ENCODE measurements around the gene SCGB3A1.
A peak's percentile ranks its signal among the peaks of the same experiment; 100 is the strongest.

Gene SCGB3A1

DNA sequence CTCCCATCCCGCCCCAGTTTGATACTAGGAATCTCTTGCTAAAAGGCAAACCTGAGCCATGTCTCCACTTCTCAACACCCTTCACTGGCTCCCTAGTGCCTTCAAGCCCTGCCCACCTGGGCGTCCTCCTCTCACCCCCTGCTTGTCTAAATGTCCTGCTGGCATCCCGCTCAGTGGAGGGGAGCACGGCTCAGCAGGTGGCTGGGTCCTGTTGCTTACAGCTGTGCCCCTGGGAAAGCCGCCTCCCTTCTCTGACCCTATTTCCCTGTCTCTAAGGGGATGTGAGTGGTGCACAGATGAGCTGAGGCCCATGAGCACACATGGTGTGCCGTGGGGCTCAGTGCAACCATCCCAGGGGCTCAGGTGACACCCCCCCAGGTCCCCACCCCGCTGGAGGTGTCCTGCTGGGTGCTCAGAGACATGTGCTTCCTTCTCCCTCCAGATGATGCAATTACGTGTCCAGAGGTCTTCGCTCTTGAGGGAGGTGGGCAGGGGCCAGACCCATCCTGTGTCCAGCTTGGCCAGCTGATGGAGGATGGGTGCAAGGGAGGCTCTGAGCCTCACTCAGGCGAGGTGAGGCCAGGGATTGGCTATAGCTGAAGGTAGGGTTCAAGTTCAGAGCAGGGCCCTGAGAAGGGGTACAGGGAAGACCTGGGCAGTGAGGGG is 34.0 kb upstream of the SCGB3A1 start:
- DNase-seq (ENCODE audit: low read depth): no peak

DNA sequence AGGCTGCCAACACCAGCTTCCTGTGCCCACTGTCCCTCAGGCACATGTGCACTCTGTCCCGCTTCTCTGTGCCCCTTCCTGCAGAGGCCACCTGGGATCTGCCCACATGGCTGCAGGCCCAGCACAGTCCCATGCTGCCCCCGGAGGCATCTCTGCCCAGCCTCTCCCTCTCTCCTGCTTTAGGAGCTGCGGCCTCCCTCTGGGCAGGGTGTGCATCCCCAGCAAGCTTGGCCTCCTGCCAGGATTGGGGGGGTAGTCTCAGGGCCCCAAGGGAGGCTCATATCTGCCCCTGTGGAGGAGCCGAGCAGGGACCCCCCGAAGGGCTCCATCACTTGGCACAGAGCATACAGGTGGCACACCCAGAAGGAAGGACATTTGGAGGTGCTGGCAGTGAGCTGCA is 33.3 kb upstream of the SCGB3A1 start:
- no peak for DNase-seq (ENCODE audit: low read depth)

DNA sequence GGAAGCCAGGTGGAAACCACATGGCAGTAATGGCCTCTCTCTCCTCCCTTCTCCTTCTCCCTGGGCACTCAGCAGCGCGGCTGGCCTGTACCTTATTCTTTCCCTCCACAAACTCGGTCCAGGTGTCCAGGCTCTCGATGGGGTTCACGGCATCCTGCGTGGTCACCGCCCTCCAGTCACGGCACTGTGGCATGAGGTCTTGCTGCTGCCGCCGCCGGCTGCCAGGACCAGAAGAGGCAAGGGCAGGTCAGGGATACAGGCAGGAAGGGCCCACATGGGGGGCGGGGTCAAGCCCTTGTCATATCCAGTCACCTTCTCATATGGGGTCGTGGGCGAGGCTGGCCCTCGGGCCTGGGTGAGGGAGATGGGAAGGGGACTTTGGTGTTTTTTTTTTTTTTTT is 32.5 kb upstream of the SCGB3A1 start:
- no peak for DNase-seq (ENCODE audit: low read depth)

DNA sequence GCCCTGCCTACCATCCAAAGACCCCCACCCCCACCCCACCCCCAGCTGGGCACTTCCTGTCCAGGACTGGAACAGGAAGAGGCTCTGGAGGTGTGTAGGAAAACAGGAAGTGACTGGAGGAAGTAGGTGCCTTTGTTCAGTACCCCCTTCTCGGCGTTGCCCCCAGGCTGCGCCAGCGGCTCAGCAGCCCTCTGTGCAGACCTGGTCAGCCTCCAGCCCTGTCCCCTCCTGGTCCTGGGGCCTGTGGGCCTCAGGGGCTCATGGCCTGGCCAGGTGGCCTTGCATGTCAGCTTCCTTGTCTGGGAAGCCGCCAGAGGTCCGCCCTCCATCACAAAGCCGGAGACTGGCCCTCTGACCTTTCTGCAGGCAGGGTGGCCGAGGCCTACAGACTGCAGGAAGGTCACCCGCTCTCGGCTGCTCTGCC is 32.1 kb upstream of the SCGB3A1 start:
- DNase-seq (ENCODE audit: low read depth): no peak

DNA sequence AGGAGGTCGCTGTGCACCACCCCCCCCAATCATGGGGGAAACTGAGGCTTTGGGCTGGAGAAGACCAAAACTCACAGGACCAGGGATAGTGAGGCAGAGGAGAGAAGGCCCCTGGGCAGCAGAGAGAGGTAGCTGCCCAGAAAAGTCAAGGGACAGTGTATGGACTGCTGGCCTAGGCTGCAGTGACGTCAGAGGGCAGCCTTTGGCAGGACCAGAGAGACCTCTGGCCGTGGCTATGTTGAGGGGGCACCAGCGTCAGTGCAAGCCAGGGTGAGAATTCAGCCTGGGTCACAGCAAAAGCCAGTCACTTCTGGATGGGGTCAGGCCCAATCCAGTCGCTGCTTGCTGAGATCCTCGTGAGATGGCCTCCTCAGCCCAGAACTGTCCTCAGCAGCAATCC is 31.6 kb upstream of the SCGB3A1 start:
- DNase-seq (ENCODE audit: low read depth): no peak

DNA sequence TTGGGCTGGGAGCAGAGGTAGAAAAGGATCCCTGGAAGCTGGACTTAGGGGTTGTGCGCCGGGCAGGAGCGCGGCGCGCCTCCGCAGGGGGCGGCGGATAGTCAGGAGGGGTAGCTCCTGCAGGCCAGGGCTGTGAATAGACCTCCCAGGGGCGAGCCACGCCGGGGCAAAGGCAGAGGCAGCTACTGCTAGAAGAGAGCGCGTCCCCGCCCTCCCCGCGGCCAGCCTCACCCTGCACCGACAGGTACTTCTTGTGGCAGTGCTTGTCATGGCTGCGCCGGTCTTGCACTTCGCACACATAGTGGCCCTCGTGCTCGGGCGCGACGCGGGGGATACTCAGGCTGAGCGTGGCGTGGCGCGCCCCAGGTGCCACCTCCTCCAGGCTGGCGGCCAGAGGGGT is 30.0 kb upstream of the SCGB3A1 start:
- no peak for DNase-seq (ENCODE audit: low read depth)

DNA sequence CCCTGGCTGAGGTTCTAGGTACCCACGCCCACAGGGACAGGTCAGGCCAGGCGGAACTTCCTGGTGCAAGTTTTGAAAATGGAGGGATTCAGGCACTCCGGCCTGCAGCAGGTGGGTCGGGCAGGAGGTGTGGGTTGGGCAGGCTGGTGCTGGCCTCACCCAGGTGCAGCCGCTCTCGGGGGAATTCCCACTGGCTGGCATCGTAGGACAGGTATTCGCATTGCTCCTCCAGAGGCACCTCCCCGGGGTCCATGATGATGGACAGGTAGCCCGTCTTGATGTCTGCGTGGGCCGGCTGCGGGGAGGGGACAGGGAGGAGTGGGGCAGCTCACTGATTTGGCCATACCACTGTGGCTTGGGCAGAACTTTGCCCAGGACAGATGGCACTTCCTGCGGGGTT is 28.7 kb upstream of the SCGB3A1 start:
- no peak for DNase-seq (ENCODE audit: low read depth)

DNA sequence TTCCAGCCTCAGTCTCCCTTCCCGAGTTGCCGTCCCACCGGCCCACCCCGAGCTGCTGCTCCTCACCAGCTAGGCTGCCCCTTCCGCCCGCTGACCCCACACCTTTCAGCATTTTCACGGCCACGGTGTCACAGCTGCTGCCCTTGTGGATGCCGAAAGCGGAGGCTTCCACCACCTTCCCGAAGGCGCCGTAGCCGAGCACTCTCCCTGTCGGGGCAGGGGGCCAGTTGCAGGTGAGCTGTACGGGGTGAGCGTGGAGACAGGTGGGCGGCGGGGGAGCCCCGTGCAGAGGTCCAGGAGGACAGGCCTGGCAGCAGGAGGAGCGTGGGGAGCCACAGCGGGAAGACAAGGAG is 28.2 kb upstream of the SCGB3A1 start:
- DNase-seq (ENCODE audit: low read depth): no peak

DNA sequence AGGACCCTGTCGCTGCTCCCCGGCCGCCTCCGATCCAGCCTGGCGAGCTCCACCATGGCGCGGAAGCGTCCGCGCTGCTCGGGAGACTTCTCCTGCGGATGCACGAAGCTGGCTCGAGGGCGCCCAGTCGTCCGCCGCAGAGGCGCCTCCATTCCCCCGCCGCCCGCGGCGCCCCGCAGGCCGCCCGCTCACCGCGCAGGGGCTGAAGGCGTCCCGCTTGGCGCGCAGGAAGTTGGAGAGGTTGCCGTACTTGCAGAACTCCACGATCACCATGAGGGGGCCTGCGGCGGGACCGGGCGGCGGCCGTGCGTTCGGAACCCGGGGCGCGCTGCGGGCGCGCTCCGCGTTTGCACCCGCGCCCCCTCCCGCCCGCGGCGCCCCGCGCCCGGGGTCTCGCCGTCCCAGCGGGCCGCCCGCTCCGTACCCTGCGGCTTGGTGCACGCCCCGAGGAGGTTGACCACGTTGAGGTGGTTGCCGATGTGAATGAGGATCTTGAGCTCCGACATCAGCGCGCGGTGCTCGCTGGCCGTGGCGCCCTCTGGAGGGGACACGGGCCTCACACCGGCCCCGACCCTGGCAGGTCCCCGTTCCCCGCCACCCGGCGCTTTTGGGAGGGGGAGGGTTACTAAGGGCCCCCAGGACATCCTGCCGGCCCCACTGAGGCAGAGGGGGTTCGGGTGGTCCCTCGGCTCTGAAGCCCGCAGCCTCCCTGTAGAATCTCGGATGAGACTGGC is 27.7 kb upstream of the SCGB3A1 start:
- no peak for DNase-seq (ENCODE audit: low read depth)

DNA sequence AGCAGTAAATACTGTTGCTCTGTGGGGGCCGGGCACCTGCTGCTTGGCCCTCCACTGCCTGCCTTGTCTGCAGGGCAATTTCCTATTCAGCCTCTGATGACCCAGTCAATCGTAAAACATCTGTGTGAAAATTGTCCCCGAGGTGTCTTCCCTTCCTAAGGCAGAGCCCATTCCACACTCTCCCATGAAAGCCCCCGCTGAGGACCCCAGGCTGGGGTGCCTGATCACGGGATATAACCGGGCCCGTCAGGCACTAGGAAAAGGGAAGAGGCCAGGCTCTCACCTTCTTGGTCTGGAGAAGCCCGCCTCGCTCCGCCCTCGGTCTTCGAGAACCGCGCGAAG is 27.2 kb upstream of the SCGB3A1 start:
- no peak for DNase-seq (ENCODE audit: low read depth)

DNA sequence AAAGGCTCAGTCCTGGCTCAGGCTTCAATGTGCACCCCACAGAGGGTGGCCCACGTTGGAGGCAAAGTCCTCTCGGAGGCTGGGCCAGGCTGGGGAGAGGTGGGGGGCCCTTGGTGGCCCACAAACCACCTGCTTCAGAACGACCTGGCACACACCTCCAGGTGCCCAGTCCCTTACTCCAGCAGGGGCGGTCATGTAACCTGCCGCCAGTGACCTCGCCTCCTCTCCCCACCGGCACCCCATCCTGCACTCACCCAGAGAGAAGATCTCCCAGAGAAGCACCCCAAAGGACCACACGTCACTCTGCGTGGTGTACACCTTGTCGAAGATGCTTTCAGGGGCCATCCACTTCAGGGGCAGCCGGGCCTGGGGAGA is 22.5 kb upstream of the SCGB3A1 start:
- DNase-seq (ENCODE audit: low read depth): no peak

DNA sequence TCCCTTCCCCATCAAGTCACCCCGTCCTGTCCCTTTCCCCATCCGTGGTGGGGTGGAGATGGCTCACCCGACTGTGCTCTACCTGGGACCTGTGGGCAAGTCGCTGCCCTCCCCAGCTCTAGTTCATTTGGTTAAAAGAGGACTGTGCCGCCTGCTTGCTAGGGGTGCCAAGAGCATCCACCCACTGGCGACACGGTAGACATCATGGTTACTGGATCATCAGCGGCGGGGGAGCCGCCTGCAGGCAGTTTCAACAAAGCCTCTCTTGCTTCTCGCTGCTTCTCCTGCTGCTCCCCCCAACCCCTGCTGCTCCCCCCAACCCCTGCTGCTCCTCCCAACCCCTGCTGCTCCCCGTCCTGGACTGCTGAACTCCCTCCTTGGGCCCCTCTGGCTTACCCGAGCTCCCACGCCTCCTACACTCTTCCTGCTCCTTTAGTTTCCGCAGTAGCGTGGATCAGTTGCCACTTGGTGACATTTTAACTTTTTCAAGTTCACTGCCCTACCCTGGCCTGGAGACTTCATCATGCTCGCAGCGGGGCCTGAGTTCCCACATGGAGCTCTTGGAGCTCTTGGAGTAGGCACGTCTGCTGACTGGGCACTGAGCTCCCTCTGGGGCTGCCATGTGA is 22.0 kb upstream of the SCGB3A1 start:
- DNase-seq (ENCODE audit: low read depth): no peak

DNA sequence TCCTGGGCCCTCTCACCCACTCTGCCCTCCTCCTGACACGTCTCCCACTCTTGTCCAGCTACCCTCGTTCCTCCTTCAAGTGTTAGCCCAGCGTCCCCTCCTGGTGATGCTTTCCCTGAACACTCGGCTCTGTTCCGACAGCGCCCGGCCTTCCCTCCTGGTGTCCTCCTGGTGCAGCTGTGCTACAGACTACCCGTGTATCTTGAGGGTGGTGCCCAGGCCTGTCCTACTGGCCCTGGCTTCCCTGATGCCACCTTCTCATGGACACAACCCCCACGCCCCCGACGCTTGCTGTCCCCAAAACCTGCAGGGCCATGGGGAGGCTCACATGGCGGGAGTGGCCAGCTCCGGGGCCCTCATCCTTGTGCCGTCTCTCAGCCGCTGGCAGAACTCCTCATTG is 21.4 kb upstream of the SCGB3A1 start:
- no peak for DNase-seq (ENCODE audit: low read depth)

DNA sequence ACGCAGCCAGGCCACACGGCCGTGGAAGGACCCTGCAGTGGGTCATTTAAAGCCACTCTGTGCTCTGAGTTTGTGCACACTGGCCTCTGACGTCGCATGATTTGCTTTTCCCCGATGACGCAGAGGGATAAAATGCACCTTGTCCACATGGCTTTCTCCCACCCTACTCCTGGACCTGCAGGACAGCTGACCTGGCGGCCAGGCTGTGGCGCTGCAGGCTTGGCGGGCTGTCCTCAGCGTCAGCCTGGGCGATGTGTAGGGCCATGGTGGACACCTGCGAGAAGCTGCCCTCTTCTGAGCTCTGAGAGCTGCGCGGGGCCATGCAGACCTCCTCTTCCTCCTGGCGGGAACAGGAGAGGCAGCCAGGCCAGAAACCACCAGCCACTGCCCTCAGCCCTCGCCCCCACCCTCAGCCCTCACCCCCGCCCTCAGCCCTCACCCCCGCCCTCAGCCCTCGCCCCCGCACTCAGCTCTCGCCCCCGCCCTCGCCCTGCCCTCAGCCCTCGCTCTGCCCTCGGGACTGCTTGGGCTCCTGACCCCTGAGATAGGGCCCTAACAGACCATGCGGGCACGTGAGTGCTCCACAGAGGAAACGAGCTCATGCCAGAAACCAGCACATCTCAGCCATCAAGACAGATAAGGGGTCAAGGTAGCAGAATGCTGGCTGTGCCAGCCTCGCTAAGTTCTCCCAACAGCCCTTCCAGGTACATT is 20.0 kb upstream of the SCGB3A1 start:
- no peak for DNase-seq (ENCODE audit: low read depth)

DNA sequence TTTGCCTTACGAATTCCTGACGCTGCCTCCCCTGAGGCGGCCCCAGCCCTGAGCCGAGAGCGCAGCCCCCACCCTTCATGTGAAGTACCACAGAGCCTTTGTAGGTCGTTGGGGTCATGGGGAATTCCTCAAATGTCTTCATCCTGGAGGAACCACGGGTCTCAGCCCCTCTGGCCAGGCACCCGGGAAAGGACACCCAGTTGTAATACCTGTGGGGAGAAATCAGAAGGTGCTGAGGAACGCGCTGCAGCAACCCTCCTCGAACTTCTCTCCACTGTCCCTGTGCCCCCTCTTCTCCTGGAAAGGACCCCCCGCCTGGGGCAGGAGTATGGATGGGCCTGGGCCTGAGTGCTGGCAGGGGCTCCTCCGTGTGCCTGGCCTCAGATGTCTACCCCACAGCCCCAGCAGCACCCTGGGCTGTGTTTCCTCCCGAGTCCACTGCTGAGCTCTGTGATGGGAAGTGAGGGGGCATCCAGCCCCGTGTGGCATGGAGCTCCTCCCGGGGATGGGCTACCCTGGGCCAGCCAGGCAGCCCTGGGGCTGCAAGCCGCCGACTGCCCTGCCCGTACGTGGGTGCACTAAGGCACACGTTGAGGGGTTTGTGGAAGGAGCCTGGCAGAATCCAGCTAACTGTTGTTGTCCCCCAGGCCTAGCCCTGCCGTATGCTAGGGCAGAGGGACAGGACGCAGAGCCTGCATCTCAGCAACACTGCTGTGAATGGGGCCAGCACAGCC is 18.7 kb upstream of the SCGB3A1 start:
- no peak for DNase-seq (ENCODE audit: low read depth)

DNA sequence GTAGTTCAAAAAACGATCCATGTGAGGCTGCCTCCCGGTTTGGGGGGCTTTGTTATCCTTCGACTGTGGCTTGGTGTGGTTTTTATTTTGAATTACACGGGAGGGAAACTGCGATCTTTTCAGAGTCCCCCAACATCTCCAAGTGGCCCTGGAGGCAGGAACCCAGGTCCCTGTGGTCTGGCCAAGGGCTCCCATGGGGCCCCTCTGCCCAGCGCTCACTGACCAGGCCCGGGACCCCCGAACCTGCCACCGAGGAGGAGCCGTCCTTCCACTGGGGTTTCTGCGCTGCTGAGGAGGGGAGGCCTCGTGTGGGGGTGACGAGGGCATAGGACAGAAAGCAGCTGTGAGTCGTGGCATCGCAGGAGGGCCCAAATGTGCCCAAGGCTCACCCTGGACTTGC is 18.1 kb upstream of the SCGB3A1 start:
- DNase-seq (ENCODE audit: low read depth): no peak

DNA sequence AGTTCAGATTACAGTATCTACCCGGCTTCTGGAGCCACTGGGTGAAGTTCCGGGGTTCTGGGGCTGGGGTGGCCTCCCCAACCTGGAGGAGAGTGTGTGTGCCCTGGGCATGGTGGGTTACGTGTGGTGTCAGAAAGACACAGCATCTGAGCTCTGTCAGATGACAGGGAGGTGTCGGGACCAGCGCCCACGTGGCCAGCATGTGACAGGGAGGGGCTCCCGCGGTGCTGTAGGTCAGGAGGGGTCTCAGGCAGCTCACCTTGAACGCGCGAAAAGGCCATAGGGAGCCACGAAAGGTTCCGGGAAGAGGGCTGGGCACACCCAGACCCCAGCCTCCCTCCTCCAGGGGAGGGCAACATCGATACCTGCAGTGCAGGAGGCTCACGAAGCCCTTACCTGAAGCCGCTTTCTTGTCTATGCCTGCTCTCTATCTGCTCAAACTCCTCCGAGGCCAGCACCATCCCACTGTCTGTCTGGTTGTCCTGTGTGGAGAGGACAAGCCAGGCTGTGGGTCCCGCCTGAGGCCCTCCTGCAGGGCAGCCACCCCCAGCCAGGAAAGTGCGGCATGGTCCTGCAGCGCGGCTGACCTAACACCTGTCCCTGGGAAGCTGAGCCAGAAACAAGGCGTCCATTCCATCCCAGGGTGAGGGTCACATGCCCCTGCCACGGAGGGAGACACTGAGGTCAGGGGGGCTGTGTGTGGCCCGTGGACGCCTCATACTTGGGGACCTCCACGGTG is 17.4 kb upstream of the SCGB3A1 start:
- DNase-seq (ENCODE audit: low read depth): no peak

DNA sequence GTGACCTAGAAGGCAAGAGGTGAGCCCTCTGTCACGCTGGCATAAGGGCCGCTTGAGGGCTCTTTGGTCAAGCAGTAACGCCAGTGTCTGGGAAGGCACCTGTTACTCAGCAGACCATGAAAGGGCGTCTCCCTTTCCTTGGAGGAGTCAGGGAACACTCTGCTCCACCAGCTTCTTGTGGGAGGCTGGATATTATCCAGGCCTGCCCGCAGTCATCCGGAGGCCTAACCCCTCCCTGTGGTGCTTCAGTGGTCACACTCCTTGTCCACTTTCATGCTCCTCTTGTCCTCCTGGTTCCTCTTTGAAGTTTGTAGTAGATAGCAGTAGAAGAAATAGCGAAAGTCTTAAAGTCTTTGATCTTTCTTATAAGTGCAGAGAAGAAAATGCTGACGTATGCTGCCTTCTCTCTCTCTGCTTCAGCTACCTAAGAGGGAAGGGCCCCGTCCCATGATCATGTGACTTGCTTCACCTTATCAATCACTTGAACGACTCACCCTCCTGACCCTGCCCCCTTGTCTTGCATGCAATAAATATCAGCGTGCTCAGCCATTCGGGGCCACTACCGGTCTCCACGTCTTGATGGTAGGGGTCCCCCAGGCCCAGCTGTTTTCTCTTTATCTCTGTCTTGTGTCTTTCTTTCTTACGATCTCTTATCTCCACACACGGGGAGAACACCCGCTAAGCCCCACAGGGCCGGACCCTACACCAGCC is 16.7 kb upstream of the SCGB3A1 start:
- DNase-seq (ENCODE audit: low read depth): no peak

DNA sequence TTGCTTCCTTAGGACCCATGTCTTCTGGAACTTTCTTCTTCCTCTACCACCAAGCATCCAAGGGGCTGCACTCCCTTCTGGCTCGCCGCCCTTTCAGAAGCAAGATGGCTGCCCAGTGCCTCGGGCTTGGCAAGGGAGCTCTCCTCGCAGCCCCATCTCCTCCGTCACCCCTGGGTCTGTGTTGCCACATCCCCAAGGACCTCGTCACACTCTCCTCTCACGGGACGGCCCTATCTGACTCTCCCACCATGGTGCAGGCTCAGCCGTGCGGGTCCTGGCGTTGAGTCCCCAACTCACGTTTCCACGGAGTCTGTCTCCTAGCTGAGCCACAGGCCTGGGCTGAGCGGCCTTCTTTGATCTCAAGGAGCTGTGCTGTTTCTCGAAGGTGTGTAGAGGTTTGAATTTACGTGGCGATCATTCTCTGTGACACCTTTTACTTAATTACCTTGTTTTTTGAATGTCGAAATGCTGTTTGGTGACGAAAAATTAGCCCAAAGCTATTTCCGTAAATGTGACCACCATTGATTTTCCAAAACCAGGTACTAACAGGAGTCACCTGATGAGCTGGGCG is 15.0 kb upstream of the SCGB3A1 start:
- DNase-seq (ENCODE audit: low read depth): no peak

DNA sequence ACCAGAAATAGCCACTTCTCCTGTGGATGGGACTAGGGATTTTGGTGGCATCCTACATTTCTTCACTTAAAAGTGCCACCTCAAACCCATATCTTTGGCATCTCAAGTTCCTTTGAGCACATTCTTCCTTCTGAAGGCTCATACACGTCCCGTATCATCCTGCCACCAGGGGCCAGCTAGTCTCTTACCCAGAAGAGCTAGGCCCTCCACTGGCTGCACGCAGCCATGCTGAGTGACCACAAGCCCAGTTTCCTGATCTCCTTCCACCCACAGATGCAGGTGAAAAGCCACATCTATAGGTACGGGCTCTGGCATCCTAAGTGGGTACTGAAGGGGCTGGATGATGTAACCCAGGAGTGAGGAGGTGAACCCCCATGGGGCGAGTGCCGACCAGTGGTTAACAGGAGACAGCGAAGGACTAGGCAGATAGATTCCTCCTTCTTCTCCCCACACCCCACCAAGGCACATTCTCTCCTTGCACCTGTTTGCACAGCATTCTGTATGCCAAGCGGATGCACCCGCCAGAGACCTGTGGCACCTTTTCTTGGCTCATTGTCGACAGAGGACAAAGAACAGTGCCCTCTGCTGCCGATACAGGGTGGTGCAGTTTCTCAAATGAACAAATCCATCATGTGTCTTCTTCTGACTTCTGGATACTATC is 14.4 kb upstream of the SCGB3A1 start:
- peak; percentile 22 for DNase-seq (ENCODE audit: low read depth)

All from stimulated activated CD8-positive, alpha-beta memory T cell treated with anti-CD3 and anti-CD28 coated beads, Interleukin-12 subunit alpha, Interleukin-12 subunit beta, amount 100 ng/mL, for 4 hours (primary cell).